ENCODE measurements around the gene NETO1. TPM values are rescaled to one million over a fixed set of nuclear protein-coding genes. Genes with fewer than 3 reads are reported as not detected.

NETO1 gene
- polyA plus RNA-seq, 1 of the 3 experiments (the other 2 are of a cell fraction), result not detected

- Histone ChIP-seq H4K20me1 (ENCODE audit: insufficient read depth) (no peaks in the 10 kb centered on the region), H3K9ac (no peak overlapping the region), H2AFZ (ENCODE audit: low read depth) (no peak overlapping the region), H3K27ac (ENCODE audit: low read depth in 2 of 2, low read length in 1 of 2) (no peak overlapping the region), H3K4me1 (ENCODE audit: control insufficient read depth in 1 of 2, insufficient read depth in 2 of 2, low read depth in 1 of 2, low read length in 1 of 2) (no peaks in the 10 kb centered on the region), H3K27me3 (ENCODE audit: insufficient read depth) (no peaks in the 10 kb centered on the region), H3K9me2 (no peaks in the 10 kb centered on the region), H3K4me2 (no peak overlapping the region), H3F3A (replicated peaks; ENCODE audit: insufficient read depth) (no peaks in the 10 kb centered on the region), H3K9me3 (no peaks in the 10 kb centered on the region), H3K36me3 (replicated peaks in 1 of 2; ENCODE audit: control insufficient read depth in 1 of 2, insufficient read depth in 2 of 2, low read length in 1 of 2) (no peaks in the 10 kb centered on the region), H3K4me3 (ENCODE audit: low read depth in 2 of 2, low read length in 1 of 2) (no peak overlapping the region), H3K79me2 (ENCODE audit: insufficient read depth) (no peaks in the 10 kb centered on the region)
- no peak for DNase-seq
- CTCF ChIA-PET, result no interaction called here
- 0% methylated on average over 1 of the region's 1 CpG for WGBS (ENCODE audit: low lambda C conversion rate)
- TF ChIP-seq YY1 (IDR thresholded peaks at IDR 0.05; ENCODE audit: low read depth), result no peak
- TF ChIP-seq GATA2 (CRISPR knock-in tag; IDR thresholded peaks at IDR 0.05), result no peak
- no peak for TF ChIP-seq TCF12 (IDR thresholded peaks at IDR 0.05)
- no peak for TF ChIP-seq CHD2 (IDR thresholded peaks at IDR 0.05; ENCODE audit: low read length, partially characterized antibody)
- TF ChIP-seq FOXJ3 (CRISPR knock-in tag; IDR thresholded peaks at IDR 0.05), result no peak
- TF ChIP-seq ELF1 (IDR thresholded peaks at IDR 0.05), result no peak
- TF ChIP-seq PBX3 (IDR thresholded peaks at IDR 0.05), result no peak
- no peak for TF ChIP-seq MXI1 (IDR thresholded peaks at IDR 0.05; ENCODE audit: low read depth, low read length)
- no peak for TF ChIP-seq FOSL2 (IDR thresholded peaks at IDR 0.05; ENCODE audit: borderline replicate concordance, low read depth)
- no peak for TF ChIP-seq SMC3 (IDR thresholded peaks at IDR 0.05; ENCODE audit: low read depth, low read length)
- no peak for TF ChIP-seq POLR2AphosphoS5 (IDR thresholded peaks at IDR 0.05; ENCODE audit: low read depth, low read length)
- no peak for TF ChIP-seq NFIC (IDR thresholded peaks at IDR 0.05; ENCODE audit: borderline replicate concordance)
- no peak for TF ChIP-seq MAX (IDR thresholded peaks at IDR 0.05; ENCODE audit: low read depth)
- TF ChIP-seq TEAD4 (IDR thresholded peaks at IDR 0.05; ENCODE audit: borderline replicate concordance, insufficient read depth), result no peak
- no peak for TF ChIP-seq SIN3A (IDR thresholded peaks at IDR 0.05; ENCODE audit: borderline replicate concordance, low read depth, low read length)
- TF ChIP-seq NRF1 (IDR thresholded peaks at IDR 0.05; ENCODE audit: low read depth, low read length), result no peak
- TF ChIP-seq CTCF (IDR thresholded peaks at IDR 0.05), result no peak
- TF ChIP-seq EZH2phosphoT487 (IDR thresholded peaks at IDR 0.05; ENCODE audit: borderline replicate concordance, low read depth), result no peak
- no peak for TF ChIP-seq USF2 (IDR thresholded peaks at IDR 0.05; ENCODE audit: borderline replicate concordance, low read depth, low read length)
- POLR2A ChIA-PET, result no interaction called here
Observed at GRCh38 chr18:72847771-72848170, 20.0 kb downstream of the NETO1 start.
